Natural killer cell treated with Interleukin-12 subunit alpha and Interleukin-12 subunit beta and Interleukin-15 and Interleukin-18, amount 100 ng/mL, for 72 hours (primary cell): ENCODE measurements around the gene CREBL2. TPM values are rescaled to one million over a fixed set of nuclear protein-coding genes. Genes with fewer than 3 reads are reported as not detected.
"Not testable (repeated sequence)": the region's sequence is repeated elsewhere in the genome, so short reads cannot be mapped to it uniquely, and the experiment has no call there.

Experiments used
- ATAC-seq, 2 donors: fragments of 150-1000 bp; cut with Tn5 transposase in 1 of 2; sonication (Bioruptor Pico), chemical (Tn5 transposase) in 1 of 2; 2 replicates each; pipeline ENCODE4 v1.10.0; 2021
- DNase-seq: peaks from one replicate; pipeline ENCODE4 v3.0.0; 2022; ENCODE audit warnings: low spot score
- H3K27ac Mint-ChIP-seq, 2 donors: 1 replicate in 1 of 2; 2 replicates in 1 of 2; pipeline ENCODE4 v1.8.0; 2022; ENCODE audit warnings: mixed read lengths in 2 of 2, mild to moderate bottlenecking in 1 of 2, moderate library complexity in 1 of 2
- H3K27me3 Mint-ChIP-seq, 2 donors: 1 replicate in 1 of 2; 2 replicates in 1 of 2; pipeline ENCODE4 v1.8.0; 2022; ENCODE audit warnings: mixed read lengths in 2 of 2
- H3K36me3 Mint-ChIP-seq: one replicate; pipeline ENCODE4 v1.8.0; 2022; ENCODE audit warnings: mixed read lengths
- H3K4me1 Mint-ChIP-seq, 2 donors: 1 replicate in 1 of 2; 2 replicates in 1 of 2; pipeline ENCODE4 v1.8.0; 2022; ENCODE audit warnings: low read depth in 2 of 2, mixed read lengths in 2 of 2, mild to moderate bottlenecking in 1 of 2
- H3K4me3 Mint-ChIP-seq: one replicate; pipeline ENCODE4 v1.8.0; 2022; ENCODE audit warnings: mixed read lengths
- H3K9me3 Mint-ChIP-seq: 2 replicates; pipeline ENCODE4 v1.8.0; 2022; ENCODE audit warnings: mixed read lengths
- total RNA-seq, 2 donors: library from RNA; stranded (reverse); gene quantifications; one replicate each; pipeline ENCODE4 v1.2.3, GENCODE V29; 2022

Gene CREBL2
- total RNA-seq, 2 donors from 2014 or later = 15.5 to 15.9 TPM

DNA sequence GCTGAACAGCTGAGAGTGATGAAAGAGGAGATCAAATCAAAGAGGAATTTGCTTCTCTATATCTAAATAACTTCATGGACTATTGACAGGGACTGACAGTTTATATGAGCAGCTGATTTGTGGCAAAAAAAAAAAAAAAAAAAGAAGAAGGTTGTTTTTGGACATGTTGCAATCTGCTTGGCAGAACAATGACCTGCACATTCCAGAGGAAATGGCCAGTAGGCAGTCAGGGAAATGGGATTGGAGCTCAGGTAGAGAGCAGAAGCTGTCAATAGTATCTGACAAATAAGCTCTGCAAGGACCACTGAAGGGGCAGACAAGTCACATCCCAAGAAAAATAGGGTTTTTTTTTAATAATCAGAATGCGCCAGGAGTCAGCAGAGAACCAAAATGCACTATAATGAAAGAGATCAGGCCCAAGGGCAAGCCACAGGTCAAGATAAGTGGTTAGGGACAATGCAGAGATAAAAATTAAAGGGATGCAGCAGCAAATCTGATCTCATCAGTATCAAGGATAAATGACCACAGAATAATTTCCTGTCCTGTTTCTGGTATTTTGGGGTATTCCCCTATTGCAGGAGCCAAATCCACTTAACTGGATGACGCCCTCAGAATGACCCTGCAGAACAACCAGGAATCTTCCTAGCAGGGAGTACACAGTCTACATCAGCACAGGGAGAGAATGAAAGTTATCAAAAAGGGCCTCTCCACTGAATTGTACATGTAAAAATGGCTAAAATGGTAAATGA is 26.4 kb upstream of the CREBL2 start:
- no peak overlapping the region for H3K4me3 Mint-ChIP-seq
- no peak for DNase-seq
- no peak for ATAC-seq
- peaks cover 10 to 22% of the 10 kb centered on the region in 2 donors for H3K27me3 Mint-ChIP-seq
- H3K27ac Mint-ChIP-seq = no peak overlapping the region
- peaks cover 6 to 32% of the 10 kb centered on the region in 2 donors for H3K4me1 Mint-ChIP-seq
- H3K36me3 Mint-ChIP-seq = no peaks in the 10 kb centered on the region
- no peaks in the 10 kb centered on the region for H3K9me3 Mint-ChIP-seq

- H3K27ac Mint-ChIP-seq = no peak overlapping the region
- no peaks in the 10 kb centered on the region for H3K9me3 Mint-ChIP-seq
These were observed 24.6 kb upstream of the CREBL2 start for GRCh38 chr12:12586879-12587675.

GRCh38 chr12:12587878-12588277 is 23.8 kb upstream of the CREBL2 start:
- DNase-seq (no peak), ATAC-seq (no peak)
- no peak overlapping the region for H3K27ac Mint-ChIP-seq
- H3K27me3 Mint-ChIP-seq = peaks cover 25 to 28% of the 10 kb centered on the region in 2 donors
- H3K9me3 Mint-ChIP-seq = no peaks in the 10 kb centered on the region
- no peak overlapping the region for H3K4me3 Mint-ChIP-seq
- no peaks in the 10 kb centered on the region for H3K36me3 Mint-ChIP-seq
- peaks cover 2 to 23% of the 10 kb centered on the region in 2 donors for H3K4me1 Mint-ChIP-seq

More at GRCh38 chr12:12586879-12587675, 24.6 kb upstream of the CREBL2 start:
- ATAC-seq (no peak), DNase-seq (no peak)
- peaks cover 6 to 31% of the 10 kb centered on the region in 2 donors for H3K4me1 Mint-ChIP-seq
- H3K36me3 Mint-ChIP-seq = no peaks in the 10 kb centered on the region
- H3K27me3 Mint-ChIP-seq = peaks cover 22 to 23% of the 10 kb centered on the region in 2 donors
- H3K4me3 Mint-ChIP-seq = no peak overlapping the region

GRCh38 chr12:12588436-12588835 is 23.2 kb upstream of the CREBL2 start:
- not testable (repeated sequence) for H3K9me3 Mint-ChIP-seq, H3K36me3 Mint-ChIP-seq, ATAC-seq, DNase-seq, H3K4me3 Mint-ChIP-seq, H3K27ac Mint-ChIP-seq
- H3K4me1 Mint-ChIP-seq = peaks cover 0 to 17% of the 10 kb centered on the region in 2 donors
- peaks cover 25 to 29% of the 10 kb centered on the region in 2 donors for H3K27me3 Mint-ChIP-seq

DNA sequence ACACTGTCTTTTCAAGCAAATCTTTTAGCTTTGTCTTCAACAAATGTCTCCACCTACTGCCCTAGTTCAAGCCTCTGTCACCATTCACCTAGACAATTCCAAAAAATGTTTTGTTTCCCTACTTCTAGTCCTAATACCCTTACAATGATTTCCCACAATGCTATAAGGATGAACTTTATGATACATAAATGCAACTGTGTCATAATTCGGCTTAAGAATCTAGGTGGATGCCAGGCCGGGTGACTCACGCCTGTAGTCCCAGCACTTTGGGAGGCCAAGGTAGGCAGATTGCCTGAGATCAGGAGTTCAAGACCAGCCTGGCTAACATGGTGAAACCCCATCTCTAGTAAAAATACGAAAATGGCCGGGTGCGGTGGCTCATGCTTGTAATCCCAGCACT is 20.7 kb upstream of the CREBL2 start:
- no peak for ATAC-seq
- H3K9me3 Mint-ChIP-seq = no peaks in the 10 kb centered on the region
- no peak for DNase-seq
- H3K4me3 Mint-ChIP-seq = no peak overlapping the region
- peaks cover 28 to 31% of the 10 kb centered on the region in 2 donors for H3K27me3 Mint-ChIP-seq
- no peaks in the 10 kb centered on the region for H3K36me3 Mint-ChIP-seq
- no peak overlapping the region for H3K27ac Mint-ChIP-seq
- no peaks in the 10 kb centered on the region for H3K4me1 Mint-ChIP-seq

DNA sequence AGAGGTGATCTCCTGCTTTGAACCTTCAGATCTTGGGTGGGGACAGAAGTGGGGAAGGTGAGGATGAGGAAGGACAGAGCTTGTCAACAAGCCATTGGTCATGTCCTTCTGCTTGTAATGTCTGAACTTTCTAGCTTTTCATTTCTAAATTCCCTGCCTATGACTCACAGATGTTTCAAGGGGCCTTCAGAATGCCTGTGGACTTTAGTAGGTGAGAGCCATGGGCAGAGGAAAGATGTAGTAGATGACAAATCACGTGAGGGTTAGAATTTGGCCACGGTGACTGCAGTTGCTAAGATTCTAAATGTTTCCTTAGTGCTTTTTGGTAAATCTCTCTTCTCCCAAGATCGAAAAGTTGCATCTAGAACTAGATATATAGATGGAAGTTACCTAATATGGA is 18.7 kb upstream of the CREBL2 start:
- no peak for ATAC-seq
- no peak overlapping the region for H3K4me3 Mint-ChIP-seq

GRCh38 chr12:12595929-12596328 is 15.7 kb upstream of the CREBL2 start:
- not testable (repeated sequence) for H3K9me3 Mint-ChIP-seq, H3K4me3 Mint-ChIP-seq, H3K36me3 Mint-ChIP-seq, H3K4me1 Mint-ChIP-seq, DNase-seq, H3K27ac Mint-ChIP-seq, ATAC-seq
- H3K27me3 Mint-ChIP-seq = peaks cover 17 to 27% of the 10 kb centered on the region in 2 donors

More for the DNA sequence above, 18.7 kb upstream of the CREBL2 start:
- Mint-ChIP-seq H3K36me3 (no peaks in the 10 kb centered on the region), H3K4me1 (no peaks in the 10 kb centered on the region), H3K27me3 (peaks cover 25 to 33% of the 10 kb centered on the region in 2 donors), H3K27ac (no peak overlapping the region), H3K9me3 (no peaks in the 10 kb centered on the region)
- no peak for DNase-seq

GRCh38 chr12:12596598-12596997 is 15.1 kb upstream of the CREBL2 start:
- not testable (repeated sequence) for H3K27ac Mint-ChIP-seq, ATAC-seq, H3K36me3 Mint-ChIP-seq, H3K4me3 Mint-ChIP-seq, DNase-seq, H3K9me3 Mint-ChIP-seq, H3K4me1 Mint-ChIP-seq
- peaks cover 18 to 24% of the 10 kb centered on the region in 2 donors for H3K27me3 Mint-ChIP-seq

DNA sequence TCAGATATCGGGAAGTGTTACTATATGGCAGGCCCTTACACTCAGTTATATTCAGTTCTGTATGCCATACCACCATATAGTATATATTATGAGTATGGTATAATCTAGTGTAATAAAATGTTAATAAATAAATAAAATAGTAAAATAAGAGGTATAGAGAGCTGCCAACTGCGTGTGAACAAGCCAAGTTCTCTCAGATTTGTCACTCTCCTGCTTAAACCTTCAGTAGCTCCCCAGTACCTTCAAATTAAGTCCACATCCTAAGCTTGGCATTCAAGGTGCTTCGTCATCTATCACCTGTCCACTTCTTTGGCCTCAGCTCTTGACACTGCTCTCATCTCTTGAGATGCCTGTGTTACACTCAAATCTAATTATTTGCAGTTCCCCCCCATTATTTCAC is 12.8 kb upstream of the CREBL2 start:
- no peak for ATAC-seq
- no peak overlapping the region for H3K4me3 Mint-ChIP-seq
- H3K4me1 Mint-ChIP-seq = no peaks in the 10 kb centered on the region

DNA sequence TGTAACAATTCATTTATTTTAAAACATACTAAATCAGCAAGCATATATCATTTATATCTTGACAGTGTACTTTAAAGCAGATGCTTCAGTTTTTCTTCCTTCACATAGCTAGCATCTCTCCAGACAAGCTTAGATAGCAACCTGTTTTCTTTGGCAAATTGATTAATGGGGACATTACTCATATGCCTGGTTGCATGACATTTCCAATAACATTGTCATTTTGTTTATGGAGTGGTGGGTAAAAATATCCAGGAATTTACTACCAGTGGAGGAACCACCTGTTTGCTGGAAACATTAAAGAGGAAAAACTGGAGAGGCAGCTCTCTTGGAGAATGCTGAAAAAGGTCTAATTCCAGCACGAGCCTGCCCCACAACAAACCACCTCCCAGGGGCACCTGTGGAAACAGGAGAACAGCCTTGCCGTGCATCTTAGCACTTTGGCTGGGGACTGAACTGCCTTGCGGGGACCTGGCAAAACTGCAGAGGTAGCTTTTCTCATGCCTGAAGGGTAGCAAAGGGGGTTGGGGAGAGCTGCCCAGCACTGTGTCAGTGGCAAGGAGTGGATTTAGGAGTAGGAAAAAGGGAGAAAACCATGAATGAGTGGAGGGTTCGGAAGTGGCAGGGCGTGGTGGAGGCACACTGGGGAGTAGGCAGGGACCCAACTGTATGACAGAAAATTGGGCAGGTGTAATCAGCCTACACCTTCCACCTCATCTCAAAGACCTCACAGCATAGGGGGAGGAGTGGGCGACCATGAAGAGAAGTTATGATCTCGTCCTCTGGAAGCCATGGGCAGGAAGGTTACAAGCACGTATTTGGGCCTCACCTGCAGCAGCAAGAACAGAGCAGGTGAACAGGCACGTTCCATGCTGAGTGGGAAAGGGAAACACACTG is 11.7 kb upstream of the CREBL2 start:
- no peaks in the 10 kb centered on the region for H3K9me3 Mint-ChIP-seq
- DNase-seq (no peak), ATAC-seq (no peak)
- no peak overlapping the region for H3K4me3 Mint-ChIP-seq
- no peaks in the 10 kb centered on the region for H3K36me3 Mint-ChIP-seq
- H3K27me3 Mint-ChIP-seq = peaks cover 12 to 19% of the 10 kb centered on the region in 2 donors
- no peak overlapping the region for H3K27ac Mint-ChIP-seq
- no peaks in the 10 kb centered on the region for H3K4me1 Mint-ChIP-seq

More for the DNA sequence above, 12.8 kb upstream of the CREBL2 start:
- Mint-ChIP-seq H3K27ac (no peak overlapping the region), H3K27me3 (peaks cover 11 to 16% of the 10 kb centered on the region in 2 donors), H3K9me3 (no peaks in the 10 kb centered on the region), H3K36me3 (no peaks in the 10 kb centered on the region)
- DNase-seq = no peak

GRCh38 chr12:12600659-12601058 is 11.0 kb upstream of the CREBL2 start:
- H3K27me3 Mint-ChIP-seq = peaks cover 14 to 20% of the 10 kb centered on the region in 2 donors
- H3K27ac Mint-ChIP-seq = no peak overlapping the region
- H3K9me3 Mint-ChIP-seq = no peaks in the 10 kb centered on the region
- DNase-seq = no peak
- no peak for ATAC-seq
- no peak overlapping the region for H3K4me3 Mint-ChIP-seq
- no peaks in the 10 kb centered on the region for H3K4me1 Mint-ChIP-seq
- no peaks in the 10 kb centered on the region for H3K36me3 Mint-ChIP-seq

GRCh38 chr12:12604740-12605139 is 6.9 kb upstream of the CREBL2 start:
- Mint-ChIP-seq H3K4me3 (no peak overlapping the region), H3K27me3 (peaks cover 13 to 15% of the 10 kb centered on the region in 2 donors)
- ATAC-seq = no peak

DNA sequence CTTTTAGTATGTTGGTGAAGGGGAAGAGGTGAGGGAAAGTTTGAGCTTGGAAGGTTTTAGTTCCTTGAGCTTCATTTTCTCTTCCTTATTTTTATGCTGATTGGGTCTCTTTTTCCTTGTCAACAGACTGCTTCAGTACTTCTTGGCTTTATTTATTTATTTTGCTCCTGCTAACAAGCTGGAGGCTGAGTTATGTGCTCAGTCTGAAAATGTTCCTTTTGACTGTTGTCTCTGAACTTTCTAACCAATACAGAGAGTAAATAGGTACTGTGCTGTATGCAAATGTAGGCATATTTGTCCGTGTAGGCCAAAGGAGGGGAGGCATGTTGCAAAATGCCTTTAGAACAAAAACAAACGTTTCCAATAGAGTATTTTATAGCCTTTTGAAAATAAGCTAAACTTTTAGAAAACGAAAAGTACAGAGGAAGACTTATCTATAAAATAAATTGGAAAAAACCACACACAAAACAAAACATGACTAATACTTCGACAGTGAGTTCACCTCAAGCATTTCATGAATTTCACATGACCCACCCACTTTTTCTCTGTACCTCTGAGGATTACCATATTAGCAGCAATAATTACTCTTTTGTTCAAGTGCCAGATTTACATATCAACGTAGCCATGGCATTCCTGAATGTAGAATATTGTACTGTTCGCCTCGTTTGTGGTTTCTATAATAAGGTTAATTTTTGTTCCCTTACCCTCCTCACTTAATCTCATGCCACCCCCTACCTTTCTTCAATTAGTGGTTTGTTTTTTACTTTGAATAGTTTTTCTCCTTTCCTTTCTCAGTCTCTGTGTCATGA is 4.7 kb upstream of the CREBL2 start:
- Mint-ChIP-seq H3K4me1 (peaks cover 3 to 20% of the 10 kb centered on the region in 2 donors), H3K27ac (peak overlapping the region; percentile 51 to 71), H3K9me3 (no peaks in the 10 kb centered on the region), H3K36me3 (no peaks in the 10 kb centered on the region), H3K4me3 (peak overlapping the region; percentile 47), H3K27me3 (peaks cover 6% of the 10 kb centered on the region in 2 donors)
- ATAC-seq (no peak), DNase-seq (no peak)

More at GRCh38 chr12:12604740-12605139, 6.9 kb upstream of the CREBL2 start:
- no peaks in the 10 kb centered on the region for H3K9me3 Mint-ChIP-seq
- H3K36me3 Mint-ChIP-seq = no peaks in the 10 kb centered on the region
- H3K27ac Mint-ChIP-seq = no peak overlapping the region
- no peak for DNase-seq
- peaks cover 0 to 6% of the 10 kb centered on the region in 2 donors for H3K4me1 Mint-ChIP-seq
